K562 (cell line): ENCODE data around the gene OVOL3. TPM values are rescaled to one million over a fixed set of nuclear protein-coding genes. Genes with fewer than 3 reads are reported as not detected.

ENCODE experiments used
- ATF7 ChIP-seq: fragments of 450-650 bp; IDR thresholded peaks from 2 replicates; pipeline ENCODE4 v1.7.1; 2014; ENCODE audit warnings: mild to moderate bottlenecking, moderate library complexity
- HOXB6 ChIP-seq: fragments of 250-450 bp; sonication (Bioruptor Pico); IDR thresholded peaks from 2 replicates; pipeline ENCODE4 v1.5.1; 2022; ENCODE audit warnings: mild to moderate bottlenecking, borderline replicate concordance
- KAT8 ChIP-seq: fragments of 450-650 bp; IDR thresholded peaks from 2 replicates; pipeline ENCODE4 v1.6.1; 2016; ENCODE audit warnings: low read depth, mild to moderate bottlenecking
- KDM5B ChIP-seq: fragments of 200-600 bp; sonication (generic); IDR thresholded peaks from 2 replicates; pipeline ENCODE4 v1.6.1; 2012; ENCODE audit warnings: low read depth, mild to moderate bottlenecking, moderate library complexity, low read length, control low read depth, inconsistent platforms; ENCODE audit not compliant: insufficient replicate concordance
- NFIC ChIP-seq: fragments of 450-650 bp; IDR thresholded peaks from 2 replicates; pipeline ENCODE4 v1.6.1; 2017; ENCODE audit warnings: mild to moderate bottlenecking, inconsistent platforms
- TAF1 ChIP-seq: IDR thresholded peaks from 2 replicates; pipeline ENCODE4 v1.6.1; 2011; ENCODE audit warnings: mild to moderate bottlenecking, low read length, moderate library complexity; ENCODE audit not compliant: insufficient read depth, control insufficient read depth, severe bottlenecking; ENCODE audit errors: extremely low read depth
- ZNF184 ChIP-seq: sonication (generic); formaldehyde crosslinking; IDR thresholded peaks from 2 replicates; pipeline ENCODE4 v1.5.0; 2020; ENCODE audit warnings: missing genetic modification reagents
- ZNF24 ChIP-seq: fragments of 450-650 bp; IDR thresholded peaks from 2 replicates; pipeline ENCODE4 v1.6.1; 2016
- polyA plus RNA-seq, 8 experiments: library from polyadenylated mRNA; depleted of rRNA in 4 of 8; stranded (reverse) in 5 of 8; unstranded in 3 of 8; fragments of >200 nt; fragmentation: Nextera tagmentation in 2 of 8; fragmentation: Illumina TruSeq in 1 of 8; extraction: Ambion mirVana in 2 of 8; extraction: Trizol in 1 of 8; gene quantifications; 2 replicates each; pipeline versions ENCODE4 v1.2.1 to v1.2.3, GENCODE V29; 2011 to 2014; ENCODE audit warnings: inconsistent platforms in 1 of 8, missing spikeins in 1 of 8
- total RNA-seq, 7 experiments: library from RNA; depleted of rRNA in 6 of 7; stranded (reverse); fragments of >200 nt in 6 of 7; fragmentation: Illumina TruSeq in 2 of 7; extraction: Trizol in 2 of 7; gene quantifications; 2 replicates each; pipeline versions ENCODE4 v1.2.1 to v1.2.3, GENCODE V29; 2011 to 2021; ENCODE audit warnings: low replicate concordance in 1 of 7
- TF ChIP-seq, protein P1 (sequence below), 2 experiments: fragments of 250-450 bp in 1 of 2; fragments of 450-650 bp in 1 of 2; sonication (Bioruptor Pico) in 1 of 2; IDR thresholded peaks; 2 replicates each; pipeline versions ENCODE4 v1.6.1 to v1.8.0; 2016 to 2021; ENCODE audit warnings: mild to moderate bottlenecking in 2 of 2, moderate library complexity in 2 of 2, missing compliant biosample characterization in 1 of 2, missing genetic modification characterization in 1 of 2
- TF ChIP-seq, protein P2 (sequence below): IDR thresholded peaks from 2 replicates; pipeline ENCODE4 v1.6.1; 2011; ENCODE audit warnings: borderline replicate concordance, low read depth, mild to moderate bottlenecking, moderate library complexity, low read length; ENCODE audit not compliant: insufficient read depth, poor library complexity, severe bottlenecking
- TF ChIP-seq, protein P3 (sequence below): fragments of 250-450 bp; sonication (Bioruptor Pico); IDR thresholded peaks from 2 replicates; pipeline ENCODE4 v1.6.1; 2021; ENCODE audit warnings: mild to moderate bottlenecking
- TF ChIP-seq, protein P4 (sequence below), 2 experiments: IDR thresholded peaks in 1 of 2; conservative IDR thresholded peaks in 1 of 2; 2 replicates each; pipeline ENCODE4 v1.6.1; 2016; ENCODE audit warnings: low read depth in 2 of 2, mild to moderate bottlenecking in 1 of 2, missing compliant biosample characterization in 1 of 2, missing genetic modification characterization in 1 of 2, moderate library complexity in 1 of 2
- TF ChIP-seq, protein P5 (sequence below): sonication (generic); formaldehyde crosslinking; IDR thresholded peaks from 2 replicates; pipeline ENCODE4 v1.8.1; 2023; ENCODE audit warnings: missing genetic modification reagents, mild to moderate bottlenecking, borderline replicate concordance

The OVOL3 gene
- total and polyA plus RNA-seq, 9 of the 15 experiments (the other 6 are each of a cell fraction or from before 2014, with no cell fraction given), result not detected

DNA sequence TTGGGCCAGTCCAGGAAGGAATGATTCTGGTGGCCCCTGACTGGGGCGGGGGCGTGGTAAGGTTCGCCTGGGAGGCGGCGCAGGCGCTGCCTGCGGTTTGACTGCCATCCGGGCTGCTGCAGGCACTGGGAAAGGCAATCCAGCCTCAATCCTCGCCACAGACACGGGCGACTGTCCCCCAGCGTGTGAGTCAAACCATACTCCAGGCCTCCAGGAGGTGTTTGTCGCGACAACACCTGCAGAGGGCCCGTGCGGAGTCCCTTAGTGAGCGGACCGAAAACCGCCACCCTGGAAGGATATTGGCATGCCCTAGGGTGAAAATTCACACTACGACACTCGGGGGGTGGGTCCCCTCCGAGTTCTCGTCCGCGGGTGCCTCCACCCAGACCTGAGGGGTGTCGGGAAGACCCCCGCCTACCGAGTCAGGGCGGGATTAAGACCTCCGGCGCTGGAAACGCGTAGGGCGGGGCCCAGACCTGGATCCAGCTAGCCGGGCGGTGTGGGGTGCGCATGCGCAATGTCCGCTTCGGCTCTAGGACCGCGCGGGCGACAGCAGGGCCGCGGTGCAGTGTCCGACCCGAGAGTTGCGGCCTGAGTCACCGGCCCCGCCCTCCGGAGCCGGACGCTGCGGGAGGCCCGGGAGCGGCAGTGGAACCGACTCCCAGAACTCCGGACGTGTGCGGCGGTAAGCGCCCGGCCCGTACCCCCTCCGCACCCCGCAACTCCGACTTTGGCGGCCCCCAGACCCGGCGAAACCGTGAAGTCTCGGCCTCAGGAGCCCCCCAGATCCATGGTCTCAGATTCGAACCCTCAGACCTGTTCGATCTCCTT is 28.7 kb downstream of the OVOL3 start, which contains the start of gene CAPNS1 (continued):
- TF ChIP-seq HOXB6 (CRISPR knock-in tag) (no peak), KDM5B (peak; percentile 54), TAF1 (peak; percentile 83), NFIC (peak; percentile 30; the same call in 1 of the 2 replicates), ATF7 (peak; percentile 89), ZNF24 (peak; percentile 88), ZNF184 (CRISPR knock-in tag) (no peak), KAT8 (no peak)
- TF ChIP-seq, protein P1, sequence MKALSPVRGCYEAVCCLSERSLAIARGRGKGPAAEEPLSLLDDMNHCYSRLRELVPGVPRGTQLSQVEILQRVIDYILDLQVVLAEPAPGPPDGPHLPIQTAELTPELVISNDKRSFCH (CRISPR knock-in tag; IDR thresholded peaks at IDR 0.05), result no peak
- TF ChIP-seq, protein P1 (tag; IDR thresholded peaks at IDR 0.05), result 0 out of 2 replicates have a peak, but pooled peaks have one; percentile 46
- TF ChIP-seq, protein P2, sequence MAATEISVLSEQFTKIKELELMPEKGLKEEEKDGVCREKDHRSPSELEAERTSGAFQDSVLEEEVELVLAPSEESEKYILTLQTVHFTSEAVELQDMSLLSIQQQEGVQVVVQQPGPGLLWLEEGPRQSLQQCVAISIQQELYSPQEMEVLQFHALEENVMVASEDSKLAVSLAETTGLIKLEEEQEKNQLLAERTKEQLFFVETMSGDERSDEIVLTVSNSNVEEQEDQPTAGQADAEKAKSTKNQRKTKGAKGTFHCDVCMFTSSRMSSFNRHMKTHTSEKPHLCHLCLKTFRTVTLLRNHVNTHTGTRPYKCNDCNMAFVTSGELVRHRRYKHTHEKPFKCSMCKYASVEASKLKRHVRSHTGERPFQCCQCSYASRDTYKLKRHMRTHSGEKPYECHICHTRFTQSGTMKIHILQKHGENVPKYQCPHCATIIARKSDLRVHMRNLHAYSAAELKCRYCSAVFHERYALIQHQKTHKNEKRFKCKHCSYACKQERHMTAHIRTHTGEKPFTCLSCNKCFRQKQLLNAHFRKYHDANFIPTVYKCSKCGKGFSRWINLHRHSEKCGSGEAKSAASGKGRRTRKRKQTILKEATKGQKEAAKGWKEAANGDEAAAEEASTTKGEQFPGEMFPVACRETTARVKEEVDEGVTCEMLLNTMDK, result no peak
- TF ChIP-seq, protein P3, sequence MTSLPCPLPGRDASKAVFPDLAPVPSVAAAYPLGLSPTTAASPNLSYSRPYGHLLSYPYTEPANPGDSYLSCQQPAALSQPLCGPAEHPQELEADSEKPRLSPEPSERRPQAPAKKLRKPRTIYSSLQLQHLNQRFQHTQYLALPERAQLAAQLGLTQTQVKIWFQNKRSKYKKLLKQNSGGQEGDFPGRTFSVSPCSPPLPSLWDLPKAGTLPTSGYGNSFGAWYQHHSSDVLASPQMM (CRISPR knock-in tag), result no peak
- TF ChIP-seq, protein P4, sequence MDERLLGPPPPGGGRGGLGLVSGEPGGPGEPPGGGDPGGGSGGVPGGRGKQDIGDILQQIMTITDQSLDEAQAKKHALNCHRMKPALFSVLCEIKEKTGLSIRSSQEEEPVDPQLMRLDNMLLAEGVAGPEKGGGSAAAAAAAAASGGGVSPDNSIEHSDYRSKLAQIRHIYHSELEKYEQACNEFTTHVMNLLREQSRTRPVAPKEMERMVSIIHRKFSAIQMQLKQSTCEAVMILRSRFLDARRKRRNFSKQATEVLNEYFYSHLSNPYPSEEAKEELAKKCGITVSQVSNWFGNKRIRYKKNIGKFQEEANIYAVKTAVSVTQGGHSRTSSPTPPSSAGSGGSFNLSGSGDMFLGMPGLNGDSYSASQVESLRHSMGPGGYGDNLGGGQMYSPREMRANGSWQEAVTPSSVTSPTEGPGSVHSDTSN (CRISPR knock-in tag; IDR thresholded peaks at IDR 0.05; ENCODE audit: low read depth), result no peak
- TF ChIP-seq, protein P4 (tag; conservative IDR thresholded peaks at IDR 0.05; ENCODE audit: low read depth), result no peak
- TF ChIP-seq, protein P5, sequence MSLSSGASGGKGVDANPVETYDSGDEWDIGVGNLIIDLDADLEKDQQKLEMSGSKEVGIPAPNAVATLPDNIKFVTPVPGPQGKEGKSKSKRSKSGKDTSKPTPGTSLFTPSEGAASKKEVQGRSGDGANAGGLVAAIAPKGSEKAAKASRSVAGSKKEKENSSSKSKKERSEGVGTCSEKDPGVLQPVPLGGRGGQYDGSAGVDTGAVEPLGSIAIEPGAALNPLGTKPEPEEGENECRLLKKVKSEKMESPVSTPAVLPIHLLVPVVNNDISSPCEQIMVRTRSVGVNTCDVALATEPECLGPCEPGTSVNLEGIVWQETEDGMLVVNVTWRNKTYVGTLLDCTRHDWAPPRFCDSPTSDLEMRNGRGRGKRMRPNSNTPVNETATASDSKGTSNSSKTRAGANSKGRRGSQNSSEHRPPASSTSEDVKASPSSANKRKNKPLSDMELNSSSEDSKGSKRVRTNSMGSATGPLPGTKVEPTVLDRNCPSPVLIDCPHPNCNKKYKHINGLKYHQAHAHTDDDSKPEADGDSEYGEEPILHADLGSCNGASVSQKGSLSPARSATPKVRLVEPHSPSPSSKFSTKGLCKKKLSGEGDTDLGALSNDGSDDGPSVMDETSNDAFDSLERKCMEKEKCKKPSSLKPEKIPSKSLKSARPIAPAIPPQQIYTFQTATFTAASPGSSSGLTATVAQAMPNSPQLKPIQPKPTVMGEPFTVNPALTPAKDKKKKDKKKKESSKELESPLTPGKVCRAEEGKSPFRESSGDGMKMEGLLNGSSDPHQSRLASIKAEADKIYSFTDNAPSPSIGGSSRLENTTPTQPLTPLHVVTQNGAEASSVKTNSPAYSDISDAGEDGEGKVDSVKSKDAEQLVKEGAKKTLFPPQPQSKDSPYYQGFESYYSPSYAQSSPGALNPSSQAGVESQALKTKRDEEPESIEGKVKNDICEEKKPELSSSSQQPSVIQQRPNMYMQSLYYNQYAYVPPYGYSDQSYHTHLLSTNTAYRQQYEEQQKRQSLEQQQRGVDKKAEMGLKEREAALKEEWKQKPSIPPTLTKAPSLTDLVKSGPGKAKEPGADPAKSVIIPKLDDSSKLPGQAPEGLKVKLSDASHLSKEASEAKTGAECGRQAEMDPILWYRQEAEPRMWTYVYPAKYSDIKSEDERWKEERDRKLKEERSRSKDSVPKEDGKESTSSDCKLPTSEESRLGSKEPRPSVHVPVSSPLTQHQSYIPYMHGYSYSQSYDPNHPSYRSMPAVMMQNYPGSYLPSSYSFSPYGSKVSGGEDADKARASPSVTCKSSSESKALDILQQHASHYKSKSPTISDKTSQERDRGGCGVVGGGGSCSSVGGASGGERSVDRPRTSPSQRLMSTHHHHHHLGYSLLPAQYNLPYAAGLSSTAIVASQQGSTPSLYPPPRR, result no peak
